ENCODE measurements around the gene ZNF865. TPM values are rescaled to one million over a fixed set of nuclear protein-coding genes. Genes with fewer than 3 reads are reported as not detected.

ZNF865 gene
- total RNA-seq, 1 donor from 2014 or later: 0.49 TPM

- H3K4me1 Mint-ChIP-seq: peaks cover 26% of the 10 kb centered on the region
- TF ChIP-seq EZH2 (IDR thresholded peaks at IDR 0.05) (no peak), CTCF (IDR thresholded peaks at IDR 0.05) (no peak), EZH2phosphoT487 (IDR thresholded peaks at IDR 0.05) (no peak)
- H3K36me3 Mint-ChIP-seq: peaks cover 9% of the 10 kb centered on the region
- H3K9me3 ChIP-seq (ENCODE audit: low read depth): no peaks in the 10 kb centered on the region
- no peaks in the 10 kb centered on the region for H3K27me3 ChIP-seq
- peak overlapping the region; percentile 77 for H3K4me3 Mint-ChIP-seq
- no peaks in the 10 kb centered on the region for H3K36me3 ChIP-seq
- no peak overlapping the region for H3K4me2 ChIP-seq
- H3F3A ChIP-seq (ENCODE audit: low read depth): peaks cover 28% of the 10 kb centered on the region
- no peak overlapping the region for H3K9ac ChIP-seq
- peaks cover 7% of the 10 kb centered on the region for H4K20me1 ChIP-seq (ENCODE audit: low read depth)
- no peak overlapping the region for H2AFZ ChIP-seq (replicated peaks)
- H3K27ac Mint-ChIP-seq: no peak overlapping the region
- no peak for DNase-seq (ENCODE audit: low spot score)
- H3K4me3 ChIP-seq: no peak overlapping the region
- peaks cover 10% of the 10 kb centered on the region for H3K27me3 Mint-ChIP-seq (ENCODE audit: insufficient read depth, low read depth)
- H3K27ac ChIP-seq: no peak overlapping the region
- no peaks in the 10 kb centered on the region for H3K9me3 Mint-ChIP-seq
- H3K4me1 ChIP-seq: peaks cover 13% of the 10 kb centered on the region
- peaks cover 35% of the 10 kb centered on the region for H3K79me2 ChIP-seq (ENCODE audit: low read depth)
Measured at GRCh38 chr19:55651236-55651635, 45.8 kb downstream of the ZNF865 start.

- peaks cover 7% of the 10 kb centered on the region for H3K36me3 Mint-ChIP-seq
- Histone ChIP-seq H3K4me1 (peaks cover 17% of the 10 kb centered on the region), H3K4me2 (peak overlapping the region; percentile 40), H3K4me3 (peak overlapping the region; percentile 88), H3K79me2 (ENCODE audit: low read depth) (peaks cover 37% of the 10 kb centered on the region), H3K27ac (no peak overlapping the region), H3K27me3 (no peaks in the 10 kb centered on the region), H3K36me3 (no peaks in the 10 kb centered on the region), H3K9me3 (ENCODE audit: low read depth) (no peaks in the 10 kb centered on the region), H4K20me1 (ENCODE audit: low read depth) (peaks cover 20% of the 10 kb centered on the region), H3F3A (ENCODE audit: low read depth) (peaks cover 18% of the 10 kb centered on the region), H2AFZ (replicated peaks) (no peak overlapping the region), H3K9ac (no peak overlapping the region)
- peak overlapping the region; percentile 95 for H3K4me3 Mint-ChIP-seq
- H3K9me3 Mint-ChIP-seq: no peaks in the 10 kb centered on the region
- H3K27ac Mint-ChIP-seq: no peak overlapping the region
- no peak for TF ChIP-seq CTCF (IDR thresholded peaks at IDR 0.05)
- no peak for TF ChIP-seq EZH2phosphoT487 (IDR thresholded peaks at IDR 0.05)
- no peak for TF ChIP-seq EZH2 (IDR thresholded peaks at IDR 0.05)
- peaks cover 7% of the 10 kb centered on the region for H3K27me3 Mint-ChIP-seq (ENCODE audit: insufficient read depth, low read depth)
- peaks cover 29% of the 10 kb centered on the region for H3K4me1 Mint-ChIP-seq
- no peak for DNase-seq (ENCODE audit: low spot score)
Measured at GRCh38 chr19:55652311-55653128, 47.1 kb downstream of the ZNF865 start.

GRCh38 chr19:55653651-55654322 lies 48.3 kb downstream of the ZNF865 start:
- Histone ChIP-seq H3K36me3 (no peaks in the 10 kb centered on the region), H3K79me2 (ENCODE audit: low read depth) (peaks cover 42% of the 10 kb centered on the region), H4K20me1 (ENCODE audit: low read depth) (peaks cover 32% of the 10 kb centered on the region), H2AFZ (replicated peaks) (no peak overlapping the region), H3K27ac (peak overlapping the region; percentile 91), H3K9me3 (ENCODE audit: low read depth) (no peaks in the 10 kb centered on the region), H3K9ac (peak overlapping the region; percentile 64), H3K4me1 (peaks cover 18% of the 10 kb centered on the region), H3K4me2 (peak overlapping the region; percentile 86), H3K27me3 (no peaks in the 10 kb centered on the region), H3K4me3 (peak overlapping the region; percentile 88), H3F3A (ENCODE audit: low read depth) (peaks cover 12% of the 10 kb centered on the region)
- Mint-ChIP-seq H3K4me3 (peak overlapping the region; percentile 95), H3K36me3 (peaks cover 9% of the 10 kb centered on the region), H3K4me1 (peaks cover 31% of the 10 kb centered on the region), H3K27me3 (ENCODE audit: insufficient read depth, low read depth) (peaks cover 7% of the 10 kb centered on the region), H3K27ac (peak overlapping the region; percentile 99), H3K9me3 (no peaks in the 10 kb centered on the region)
- TF ChIP-seq EZH2 (IDR thresholded peaks at IDR 0.05) (no peak), EZH2phosphoT487 (IDR thresholded peaks at IDR 0.05) (no peak), CTCF (IDR thresholded peaks at IDR 0.05) (peak; percentile 97)
- peak; percentile 99 for DNase-seq (ENCODE audit: low spot score)

Data from neural progenitor cell (in vitro differentiated cells).